Stimulated activated CD4-positive, alpha-beta T cell treated with anti-CD3 and anti-CD28 coated beads, Interleukin-1b, Interleukin-23, amount 100 ng/mL, for 24 hours (primary cell): ENCODE results near the gene DTX3.
"Not testable (repeated sequence)": the region's sequence is repeated elsewhere in the genome, so short reads cannot be mapped to it uniquely, and the experiment has no call there.

Experiments used
- DNase-seq, 4 experiments: peaks; one replicate each; pipeline ENCODE4 v3.0.0-alpha.2; 2020; ENCODE audit warnings: low read depth in 4 of 4, low spot score in 1 of 4

DTX3 gene

GRCh38 chr12:57604454-57604991, at the start of gene DTX3:
TSS of gene DTX3 (plus strand) at chr12:57604824. CDS start at chr12:57606518, 1,694 bp downstream.
- DNase-seq = no peak

- DNase-seq = no peak
Measured at GRCh38 chr12:57554897-57555296, 49.7 kb upstream of the DTX3 start.

GRCh38 chr12:57558864-57559263, 45.8 kb upstream of the DTX3 start:
- no peak for DNase-seq

GRCh38 chr12:57560516-57560915, 44.1 kb upstream of the DTX3 start:
- no peak for DNase-seq

- not testable (repeated sequence) for DNase-seq
Measured at GRCh38 chr12:57561117-57561516, 43.5 kb upstream of the DTX3 start.

GRCh38 chr12:57563358-57563757, 41.3 kb upstream of the DTX3 start:
- DNase-seq = no peak

- DNase-seq = no peak
Measured at GRCh38 chr12:57564178-57564740, 40.4 kb upstream of the DTX3 start.

GRCh38 chr12:57568838-57569237, 35.8 kb upstream of the DTX3 start:
- no peak for DNase-seq

- DNase-seq = no peak
Measured at GRCh38 chr12:57569858-57570257, 34.8 kb upstream of the DTX3 start.

GRCh38 chr12:57570438-57570837, 34.2 kb upstream of the DTX3 start:
- DNase-seq = not testable (repeated sequence)

GRCh38 chr12:57571926-57572762, 32.5 kb upstream of the DTX3 start:
- no peak for DNase-seq

GRCh38 chr12:57574795-57575194, 29.8 kb upstream of the DTX3 start:
- no peak for DNase-seq

- DNase-seq = no peak
Measured at GRCh38 chr12:57575771-57576612, 28.6 kb upstream of the DTX3 start.

GRCh38 chr12:57576613-57577160, 27.9 kb upstream of the DTX3 start:
- DNase-seq = no peak

GRCh38 chr12:57577981-57578758, 26.5 kb upstream of the DTX3 start:
- DNase-seq = no peak

- DNase-seq = no peak
Measured at GRCh38 chr12:57579011-57579410, 25.6 kb upstream of the DTX3 start.

- no peak for DNase-seq
Measured at GRCh38 chr12:57579677-57580465, 24.8 kb upstream of the DTX3 start.

- DNase-seq = no peak
Measured at GRCh38 chr12:57580466-57580795, 24.2 kb upstream of the DTX3 start.

GRCh38 chr12:57581802-57582201, 22.8 kb upstream of the DTX3 start:
- no peak for DNase-seq

- DNase-seq = no peak
Measured at GRCh38 chr12:57582440-57582839, 22.2 kb upstream of the DTX3 start.
